H9 (cell line): ENCODE data around the gene ERO1B. TPM values are rescaled to one million over a fixed set of nuclear protein-coding genes. Genes with fewer than 3 reads are reported as not detected.

Experiments
- DNase-seq: peaks from one replicate; pipeline ENCODE4 v3.0.0-alpha.2; 2017
- H2AFZ ChIP-seq: one replicate; pipeline ENCODE4 v1.6.1; 2013; ENCODE audit warnings: mild to moderate bottlenecking, low read length, control low read depth, moderate library complexity
- H2AK5ac ChIP-seq: 2 replicates; pipeline ENCODE4 v1.6.1; 2013; ENCODE audit warnings: low read length, control low read depth, mixed read lengths; ENCODE audit not compliant: insufficient read length
- H2BK120ac ChIP-seq: one replicate; pipeline ENCODE4 v1.6.1; 2013; ENCODE audit warnings: low read depth, mild to moderate bottlenecking, low read length, control low read depth, inconsistent platforms; ENCODE audit not compliant: poor library complexity, severe bottlenecking
- H2BK12ac ChIP-seq: 2 replicates; pipeline ENCODE4 v1.6.1; 2013; ENCODE audit warnings: low read length, control low read depth, mixed read lengths, low read depth; ENCODE audit not compliant: insufficient read length
- H2BK15ac ChIP-seq: 2 replicates; pipeline ENCODE4 v1.6.1; 2013; ENCODE audit warnings: low read depth, low read length, control low read depth
- H2BK20ac ChIP-seq: one replicate; pipeline ENCODE4 v1.6.1; 2013; ENCODE audit warnings: low read depth, mild to moderate bottlenecking, low read length, control low read depth, inconsistent platforms; ENCODE audit not compliant: poor library complexity, severe bottlenecking
- H2BK5ac ChIP-seq: 2 replicates; pipeline ENCODE4 v1.6.1; 2013; ENCODE audit warnings: low read length, control low read depth, mixed read lengths; ENCODE audit not compliant: insufficient read length
- H3K14ac ChIP-seq: 2 replicates; pipeline ENCODE4 v1.6.1; 2013; ENCODE audit warnings: low read length, control low read depth; ENCODE audit not compliant: insufficient read depth
- H3K18ac ChIP-seq: 2 replicates; pipeline ENCODE4 v1.6.1; 2013; ENCODE audit warnings: low read depth, mild to moderate bottlenecking, mixed read lengths, low read length, control low read depth; ENCODE audit not compliant: insufficient read length
- H3K23ac ChIP-seq: 2 replicates; pipeline ENCODE4 v1.6.1; 2013; ENCODE audit warnings: low read length, control low read depth, mixed read lengths, low read depth; ENCODE audit not compliant: insufficient read length
- H3K23me2 ChIP-seq: 2 replicates; pipeline ENCODE4 v1.6.1; 2013; ENCODE audit warnings: low read depth, mild to moderate bottlenecking, mixed read lengths, low read length, control low read depth; ENCODE audit not compliant: insufficient read length, poor library complexity, severe bottlenecking
- H3K27ac ChIP-seq: 2 replicates; pipeline ENCODE4 v1.5.1; 2013; ENCODE audit warnings: low read length, control low read depth, mixed read lengths, low read depth; ENCODE audit not compliant: insufficient read length
- H3K27me3 ChIP-seq: 2 replicates; pipeline ENCODE4 v1.6.1; 2013; ENCODE audit warnings: low read length, control low read depth, inconsistent platforms; ENCODE audit not compliant: insufficient read depth
- H3K4ac ChIP-seq: 2 replicates; pipeline ENCODE4 v1.6.1; 2013; ENCODE audit warnings: low read depth, mild to moderate bottlenecking, control low read depth, inconsistent platforms, low read length, moderate library complexity
- H3K4me1 ChIP-seq: 2 replicates; pipeline ENCODE4 v1.6.1; 2013; ENCODE audit warnings: low read length, control low read depth, inconsistent platforms; ENCODE audit not compliant: insufficient read depth
- H3K4me2 ChIP-seq: 2 replicates; pipeline ENCODE4 v1.6.1; 2013; ENCODE audit warnings: low read length, control low read depth, mixed read lengths; ENCODE audit not compliant: insufficient read length, insufficient read depth
- H3K56ac ChIP-seq: 2 replicates; pipeline ENCODE4 v1.6.1; 2013; ENCODE audit warnings: low read depth, mild to moderate bottlenecking, mixed read lengths, low read length, control low read depth; ENCODE audit not compliant: insufficient read length
- H3K79me1 ChIP-seq: 2 replicates; pipeline ENCODE4 v1.6.1; 2013; ENCODE audit warnings: low read depth, mild to moderate bottlenecking, moderate library complexity, low read length, control low read depth, inconsistent platforms; ENCODE audit not compliant: insufficient read depth, poor library complexity, severe bottlenecking
- H3K79me2 ChIP-seq: 2 replicates; pipeline ENCODE4 v1.6.1; 2013; ENCODE audit warnings: low read length, control low read depth, inconsistent platforms; ENCODE audit not compliant: insufficient read depth
- H3K9ac ChIP-seq: 2 replicates; pipeline ENCODE4 v1.6.1; 2013; ENCODE audit warnings: low read length, control low read depth, mixed read lengths; ENCODE audit not compliant: insufficient read length; ENCODE audit errors: extremely low read depth
- H3K9me3 ChIP-seq: one replicate; pipeline ENCODE4 v1.6.1; 2013; ENCODE audit warnings: low read depth, low read length, inconsistent platforms; ENCODE audit not compliant: control insufficient read depth
- H3T11ph ChIP-seq: one replicate; pipeline ENCODE4 v1.6.1; 2013; ENCODE audit warnings: mild to moderate bottlenecking, low read length, control low read depth, inconsistent platforms
- H4K20me1 ChIP-seq: one replicate; pipeline ENCODE4 v1.6.1; 2013; ENCODE audit not compliant: control insufficient read depth, insufficient read length, insufficient read depth
- H4K5ac ChIP-seq: 2 replicates; pipeline ENCODE4 v1.6.1; 2013; ENCODE audit warnings: low read depth, mild to moderate bottlenecking, mixed read lengths, low read length, control low read depth; ENCODE audit not compliant: insufficient read length
- H4K8ac ChIP-seq: replicated peaks from 2 replicates; pipeline ENCODE4 v1.6.1; 2013; ENCODE audit warnings: low read length, control low read depth, mixed read lengths, low read depth; ENCODE audit not compliant: insufficient read length
- H4K91ac ChIP-seq: 2 replicates; pipeline ENCODE4 v1.6.1; 2013; ENCODE audit warnings: low read depth, mild to moderate bottlenecking, moderate library complexity, mixed read lengths, low read length, control low read depth; ENCODE audit not compliant: insufficient read length
- H3K27ac Mint-ChIP-seq, 3 experiments: 2 replicates in 2 of 3; 3 replicates in 1 of 3; pipeline ENCODE4 v1.8.0; 2020 to 2021; ENCODE audit warnings: mixed read lengths in 3 of 3, mild to moderate bottlenecking in 1 of 3, moderate library complexity in 1 of 3
- H3K27me3 Mint-ChIP-seq: 2 replicates; pipeline ENCODE4 v1.8.0; 2021; ENCODE audit warnings: low read depth, mild to moderate bottlenecking, moderate library complexity, mixed read lengths
- H3K36me3 Mint-ChIP-seq, 3 experiments: 2 replicates in 2 of 3; 3 replicates in 1 of 3; pipeline ENCODE4 v1.8.0; 2020 to 2021; ENCODE audit warnings: low read depth in 3 of 3, mixed read lengths in 3 of 3; ENCODE audit not compliant: insufficient read depth in 1 of 3
- H3K4me1 Mint-ChIP-seq, 2 experiments: 2 replicates each; pipeline ENCODE4 v1.8.0; 2020; ENCODE audit warnings: mixed read lengths in 2 of 2
- H3K4me3 Mint-ChIP-seq, 2 experiments: 2 replicates in 1 of 2; 3 replicates in 1 of 2; pipeline ENCODE4 v1.8.0; 2020 to 2021; ENCODE audit warnings: mild to moderate bottlenecking in 2 of 2, mixed read lengths in 2 of 2, moderate library complexity in 1 of 2
- H3K9me3 Mint-ChIP-seq, 2 experiments: 2 replicates in 1 of 2; 3 replicates in 1 of 2; pipeline ENCODE4 v1.8.0; 2020; ENCODE audit warnings: mild to moderate bottlenecking in 2 of 2, mixed read lengths in 2 of 2, moderate library complexity in 1 of 2
- WGBS: extraction: QIAGEN DNeasy Blood & Tissue Kit; methylation state at CpG from one replicate; pipeline ENCODE4 v1.1.7; 2013; ENCODE audit warnings: missing lambda C conversion rate, low lambda C conversion rate, mixed read lengths; ENCODE audit not compliant: insufficient read length; ENCODE audit errors: extremely low coverage; 5-methylcytosine and 5-hydroxymethylcytosine counted together
- total RNA-seq: library from RNA; stranded (reverse); gene quantifications from 2 replicates; pipeline ENCODE4 v1.2.1, GENCODE V29; 2021
- TF ChIP-seq, protein P1 (sequence below): fragments of 200-600 bp; sonication (generic); conservative IDR thresholded peaks from 3 replicates; pipeline ENCODE4 v1.8.0; 2021; ENCODE audit warnings: antibody characterized with exemption, mild to moderate bottlenecking

ERO1B gene
- total RNA-seq, 1 experiment from 2014 or later: 1.5 TPM

GRCh38 chr1:236213534-236213933 is 68.2 kb downstream of the ERO1B start:
- H4K8ac ChIP-seq: no peak overlapping the region
- no peak overlapping the region for H3K18ac ChIP-seq
- H3K23me2 ChIP-seq: no peaks in the 10 kb centered on the region
- H3K27me3 ChIP-seq: no peaks in the 10 kb centered on the region
- H3T11ph ChIP-seq: no peak overlapping the region
- Mint-ChIP-seq H3K9me3 (no peaks in the 10 kb centered on the region), H3K4me1 (0 out of 4 replicates have a peak, but pooled peaks cover 0 to 3% of the 10 kb centered on the region in 2 experiments), H3K36me3 (no peaks in the 10 kb centered on the region), H3K27ac (no peak overlapping the region), H3K4me3 (no peak overlapping the region), H3K27me3 (no peaks in the 10 kb centered on the region)
- DNase-seq: no peak
- no peak overlapping the region for H2BK120ac ChIP-seq
- no peak overlapping the region for H3K27ac ChIP-seq
- no peaks in the 10 kb centered on the region for H3K79me2 ChIP-seq
- H3K23ac ChIP-seq: no peak overlapping the region
- H2BK5ac ChIP-seq: no peak overlapping the region
- H4K20me1 ChIP-seq: no peaks in the 10 kb centered on the region
- H3K9ac ChIP-seq: no peak overlapping the region
- H3K4me2 ChIP-seq: no peak overlapping the region
- WGBS: no CpG with 5 or more reads among the region's 3 CpGs
- no peaks in the 10 kb centered on the region for H3K4me1 ChIP-seq
- H3K79me1 ChIP-seq: no peaks in the 10 kb centered on the region
- H3K4ac ChIP-seq: no peak overlapping the region
- H2AK5ac ChIP-seq: no peak overlapping the region
- H3K14ac ChIP-seq: no peak overlapping the region
- no peak overlapping the region for H2AFZ ChIP-seq
- no peak overlapping the region for H2BK15ac ChIP-seq
- no peak overlapping the region for H4K5ac ChIP-seq
- no peaks in the 10 kb centered on the region for H3K9me3 ChIP-seq
- no peak overlapping the region for H2BK12ac ChIP-seq
- TF ChIP-seq, protein P1, sequence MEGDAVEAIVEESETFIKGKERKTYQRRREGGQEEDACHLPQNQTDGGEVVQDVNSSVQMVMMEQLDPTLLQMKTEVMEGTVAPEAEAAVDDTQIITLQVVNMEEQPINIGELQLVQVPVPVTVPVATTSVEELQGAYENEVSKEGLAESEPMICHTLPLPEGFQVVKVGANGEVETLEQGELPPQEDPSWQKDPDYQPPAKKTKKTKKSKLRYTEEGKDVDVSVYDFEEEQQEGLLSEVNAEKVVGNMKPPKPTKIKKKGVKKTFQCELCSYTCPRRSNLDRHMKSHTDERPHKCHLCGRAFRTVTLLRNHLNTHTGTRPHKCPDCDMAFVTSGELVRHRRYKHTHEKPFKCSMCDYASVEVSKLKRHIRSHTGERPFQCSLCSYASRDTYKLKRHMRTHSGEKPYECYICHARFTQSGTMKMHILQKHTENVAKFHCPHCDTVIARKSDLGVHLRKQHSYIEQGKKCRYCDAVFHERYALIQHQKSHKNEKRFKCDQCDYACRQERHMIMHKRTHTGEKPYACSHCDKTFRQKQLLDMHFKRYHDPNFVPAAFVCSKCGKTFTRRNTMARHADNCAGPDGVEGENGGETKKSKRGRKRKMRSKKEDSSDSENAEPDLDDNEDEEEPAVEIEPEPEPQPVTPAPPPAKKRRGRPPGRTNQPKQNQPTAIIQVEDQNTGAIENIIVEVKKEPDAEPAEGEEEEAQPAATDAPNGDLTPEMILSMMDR: no peak
- no peak overlapping the region for H2BK20ac ChIP-seq
- H4K91ac ChIP-seq: no peak overlapping the region
- no peak overlapping the region for H3K56ac ChIP-seq
